Gastrocnemius medialis (tissue), 4 donors: Measurements from ENCODE around the gene GMEB2.

Experiments used
- CTCF ChIP-seq, 5 experiments: fragments of 450-650 bp in 3 of 5; fragments of 200-600 bp in 2 of 5; sonication (generic) in 2 of 5; IDR thresholded peaks in 4 of 5; conservative IDR thresholded peaks in 1 of 5; 1 replicate in 4 of 5; 2 replicates in 1 of 5; pipeline ENCODE4 v1.5.1; 2016 to 2019; ENCODE audit warnings: antibody characterized with exemption in 5 of 5, mild to moderate bottlenecking in 3 of 5, moderate library complexity in 3 of 5
- POLR2A ChIP-seq, 2 donors: fragments of 450-650 bp; IDR thresholded peaks; one replicate each; pipeline ENCODE4 v1.6.1; 2017; ENCODE audit warnings: antibody characterized with exemption in 2 of 2, mild to moderate bottlenecking in 2 of 2, moderate library complexity in 2 of 2

GRCh38 chr20:63548542-63548941, 78.4 kb downstream of the GMEB2 start:
- TF ChIP-seq CTCF (IDR thresholded peaks at IDR 0.05 in 4 of 5, conservative IDR thresholded peaks at IDR 0.05 in 1 of 5): no peak
- no peak for TF ChIP-seq POLR2A (IDR thresholded peaks at IDR 0.05)
